SU-DHL-6 (cell line): ENCODE measurements around the gene RAB11FIP3.

Experiments used
- H2AFZ ChIP-seq: fragments of 200-600 bp; sonication (generic); 2 replicates; pipeline ENCODE4 v1.6.1; 2014; ENCODE audit warnings: low read depth, mild to moderate bottlenecking, moderate library complexity, mixed read lengths, antibody characterized with exemption, low read length; ENCODE audit not compliant: severe bottlenecking
- H3F3A ChIP-seq: fragments of 200-600 bp; shearing (Covaris generic); 2 replicates; pipeline ENCODE4 v1.6.0; 2016; ENCODE audit warnings: antibody characterized with exemption, mild to moderate bottlenecking; ENCODE audit not compliant: insufficient read depth
- H3K27ac ChIP-seq: fragments of 200-600 bp; sonication (generic); 2 replicates; pipeline ENCODE4 v1.5.1; 2016; ENCODE audit warnings: low read depth, mild to moderate bottlenecking, low read length, moderate library complexity, mixed read lengths
- H3K27me3 ChIP-seq: fragments of 200-600 bp; sonication (generic), shearing (Covaris generic); 2 replicates; pipeline ENCODE4 v1.6.0; 2014; ENCODE audit warnings: mild to moderate bottlenecking, low read length
- H3K36me3 ChIP-seq: fragments of 200-600 bp; sonication (generic); 2 replicates; pipeline ENCODE4 v1.6.1; 2014; ENCODE audit warnings: mild to moderate bottlenecking, low read length, mixed read lengths
- H3K4me2 ChIP-seq: fragments of 300-600, 200-600 bp; shearing (Covaris generic), sonication (generic); 2 replicates; pipeline ENCODE4 v1.6.0; 2014; ENCODE audit warnings: low read length, low read depth, mild to moderate bottlenecking; ENCODE audit not compliant: poor library complexity, severe bottlenecking
- H3K4me3 ChIP-seq: fragments of 200-600 bp; sonication (generic); 2 replicates; pipeline ENCODE4 v1.5.1; 2014; ENCODE audit warnings: antibody characterized with exemption, low read length, mild to moderate bottlenecking, mixed read lengths; ENCODE audit not compliant: insufficient read depth, poor library complexity, severe bottlenecking
- H3K79me2 ChIP-seq: fragments of 200-600 bp; sonication (generic); 2 replicates; pipeline ENCODE4 v1.6.1; 2014; ENCODE audit warnings: mild to moderate bottlenecking, low read length, moderate library complexity; ENCODE audit not compliant: insufficient read depth
- H3K9ac ChIP-seq: fragments of 200-600 bp; sonication (generic); 2 replicates; pipeline ENCODE4 v1.7.0; 2014; ENCODE audit warnings: mild to moderate bottlenecking, low read length
- H3K9me2 ChIP-seq: fragments of 200-600 bp; sonication (generic); replicated peaks from 2 replicates; pipeline ENCODE4 v1.6.1; 2014; ENCODE audit warnings: low read length; ENCODE audit not compliant: insufficient read depth
- H3K9me3 ChIP-seq: fragments of 200-600 bp; sonication (generic); 2 replicates; pipeline ENCODE4 v1.6.1; 2014; ENCODE audit warnings: low read length, mixed read lengths; ENCODE audit not compliant: insufficient read depth
- H4K20me1 ChIP-seq: fragments of 200-600 bp; sonication (generic); 2 replicates; pipeline ENCODE4 v1.6.1; 2014; ENCODE audit warnings: low read depth, mild to moderate bottlenecking, antibody characterized with exemption, low read length, moderate library complexity, mixed read lengths
- CTCF ChIP-seq: fragments of 200-600 bp; sonication (generic); IDR thresholded peaks from one replicate; pipeline ENCODE4 v1.5.1; 2017; ENCODE audit warnings: antibody characterized with exemption, mild to moderate bottlenecking, low read length, moderate library complexity; ENCODE audit not compliant: insufficient read depth, poor library complexity, severe bottlenecking
- EZH2phosphoT487 ChIP-seq: fragments of 200-600 bp; sonication (generic), shearing (Covaris generic); conservative IDR thresholded peaks from 2 replicates; pipeline ENCODE4 v1.6.1; 2018; ENCODE audit warnings: mild to moderate bottlenecking, antibody characterized with exemption, low read length, moderate library complexity, mixed read lengths

Gene RAB11FIP3

GRCh38 chr16:455453-455852, 30.0 kb downstream of the RAB11FIP3 start:
- H3K27ac ChIP-seq = no peak overlapping the region

GRCh38 chr16:456891-457483, 31.5 kb downstream of the RAB11FIP3 start:
- no peaks in the 10 kb centered on the region for H3K79me2 ChIP-seq
- H3K9me3 ChIP-seq = no peaks in the 10 kb centered on the region
- no peak overlapping the region for H2AFZ ChIP-seq
- no peak overlapping the region for H3K27ac ChIP-seq
- H3K9me2 ChIP-seq = no peaks in the 10 kb centered on the region
- H3K4me3 ChIP-seq = no peak overlapping the region
- H4K20me1 ChIP-seq = no peaks in the 10 kb centered on the region
- H3F3A ChIP-seq = no peaks in the 10 kb centered on the region
- no peak for TF ChIP-seq EZH2phosphoT487
- H3K36me3 ChIP-seq = no peaks in the 10 kb centered on the region
- no peak overlapping the region for H3K4me2 ChIP-seq
- H3K9ac ChIP-seq = no peak overlapping the region
- no peaks in the 10 kb centered on the region for H3K27me3 ChIP-seq

More at GRCh38 chr16:455453-455852, 30.0 kb downstream of the RAB11FIP3 start:
- H4K20me1 ChIP-seq = no peaks in the 10 kb centered on the region
- H3K4me3 ChIP-seq = no peak overlapping the region
- H3K79me2 ChIP-seq = no peaks in the 10 kb centered on the region
- no peak overlapping the region for H3K4me2 ChIP-seq
- no peaks in the 10 kb centered on the region for H3F3A ChIP-seq
- H3K9ac ChIP-seq = no peak overlapping the region
- H3K27me3 ChIP-seq = no peaks in the 10 kb centered on the region
- TF ChIP-seq EZH2phosphoT487 (no peak), CTCF (no peak)
- H3K36me3 ChIP-seq = no peaks in the 10 kb centered on the region
- no peak overlapping the region for H2AFZ ChIP-seq
- no peaks in the 10 kb centered on the region for H3K9me2 ChIP-seq
- H3K9me3 ChIP-seq = no peaks in the 10 kb centered on the region

GRCh38 chr16:457732-458400, 32.4 kb downstream of the RAB11FIP3 start:
- TF ChIP-seq EZH2phosphoT487 (no peak), CTCF (no peak)
- H3K9ac ChIP-seq = no peak overlapping the region
- H3F3A ChIP-seq = no peaks in the 10 kb centered on the region
- H3K27me3 ChIP-seq = no peaks in the 10 kb centered on the region
- H3K4me3 ChIP-seq = no peak overlapping the region
- H3K9me3 ChIP-seq = no peaks in the 10 kb centered on the region
- no peak overlapping the region for H3K4me2 ChIP-seq
- H4K20me1 ChIP-seq = no peaks in the 10 kb centered on the region
- no peaks in the 10 kb centered on the region for H3K36me3 ChIP-seq
- no peaks in the 10 kb centered on the region for H3K9me2 ChIP-seq
- H3K27ac ChIP-seq = no peak overlapping the region
- H2AFZ ChIP-seq = no peak overlapping the region
- no peaks in the 10 kb centered on the region for H3K79me2 ChIP-seq

- Histone ChIP-seq H3K36me3 (no peaks in the 10 kb centered on the region), H3K27ac (no peak overlapping the region), H2AFZ (no peak overlapping the region), H3K9me3 (no peaks in the 10 kb centered on the region), H4K20me1 (no peaks in the 10 kb centered on the region), H3K4me2 (no peak overlapping the region), H3F3A (no peaks in the 10 kb centered on the region), H3K79me2 (no peaks in the 10 kb centered on the region), H3K27me3 (no peaks in the 10 kb centered on the region), H3K4me3 (no peak overlapping the region), H3K9ac (no peak overlapping the region), H3K9me2 (no peaks in the 10 kb centered on the region)
- no peak for TF ChIP-seq CTCF
- TF ChIP-seq EZH2phosphoT487 = no peak
These were observed 34.3 kb downstream of the RAB11FIP3 start for GRCh38 chr16:459761-460160.
